K562 (cell line): Measurements from ENCODE around the gene TARBP1. TPM values are rescaled to one million over a fixed set of nuclear protein-coding genes. Genes with fewer than 3 reads are reported as not detected.

ENCODE experiments used
- BMI1 ChIP-seq: fragments of 150-350 bp; IDR thresholded peaks from 2 replicates; pipeline ENCODE4 v1.6.1; 2014; ENCODE audit warnings: low read length
- KAT7 ChIP-seq: sonication (generic); formaldehyde crosslinking; IDR thresholded peaks from 2 replicates; pipeline ENCODE4 v1.8.0; 2022; ENCODE audit warnings: missing genetic modification reagents, mild to moderate bottlenecking, borderline replicate concordance
- PYGO2 ChIP-seq: fragments of 450-650 bp; IDR thresholded peaks from 2 replicates; pipeline ENCODE4 v1.6.1; 2016; ENCODE audit warnings: mild to moderate bottlenecking, missing genetic modification characterization, moderate library complexity, missing compliant biosample characterization
- SRSF3 ChIP-seq: fragments of 200-400 bp; formaldehyde crosslinking; IDR thresholded peaks from 2 replicates; pipeline ENCODE4 v1.6.1; 2016; ENCODE audit warnings: mild to moderate bottlenecking, low read length, moderate library complexity; ENCODE audit not compliant: insufficient read depth
- STAT6 ChIP-seq: sonication (generic); formaldehyde crosslinking; IDR thresholded peaks from 2 replicates; pipeline ENCODE4 v1.8.1; 2023; ENCODE audit warnings: mild to moderate bottlenecking, missing genetic modification reagents
- ZFP1 ChIP-seq: fragments of 450-650 bp; formaldehyde crosslinking; IDR thresholded peaks from 2 replicates; pipeline ENCODE4 v1.4.0; 2020; ENCODE audit warnings: mild to moderate bottlenecking, mixed read lengths
- ZNF253 ChIP-seq: fragments of 250-450 bp; sonication (Bioruptor Pico); conservative IDR thresholded peaks from 2 replicates; pipeline ENCODE4 v1.6.1; 2021; ENCODE audit warnings: mild to moderate bottlenecking
- polyA plus RNA-seq, 8 experiments: library from polyadenylated mRNA; depleted of rRNA in 4 of 8; stranded (reverse) in 5 of 8; unstranded in 3 of 8; fragments of >200 nt; fragmentation: Nextera tagmentation in 2 of 8; fragmentation: Illumina TruSeq in 1 of 8; extraction: Ambion mirVana in 2 of 8; extraction: Trizol in 1 of 8; gene quantifications; 2 replicates each; pipeline versions ENCODE4 v1.2.1 to v1.2.3, GENCODE V29; 2011 to 2014; ENCODE audit warnings: inconsistent platforms in 1 of 8, missing spikeins in 1 of 8
- total RNA-seq, 7 experiments: library from RNA; depleted of rRNA in 6 of 7; stranded (reverse); fragments of >200 nt in 6 of 7; fragmentation: Illumina TruSeq in 2 of 7; extraction: Trizol in 2 of 7; gene quantifications; 2 replicates each; pipeline versions ENCODE4 v1.2.1 to v1.2.3, GENCODE V29; 2011 to 2021; ENCODE audit warnings: low replicate concordance in 1 of 7
- TF ChIP-seq, protein P1 (sequence below), 3 experiments: fragments of 200-800 bp in 1 of 3; fragments of 250-450 bp in 1 of 3; fragments of 450-650 bp in 1 of 3; sonication (Bioruptor Pico) in 1 of 3; sonication (Bioruptor generic) in 1 of 3; formaldehyde crosslinking in 1 of 3; IDR thresholded peaks; 2 replicates each; pipeline versions ENCODE4 v1.6.1 to v1.8.0; 2016 to 2022; ENCODE audit warnings: mild to moderate bottlenecking in 2 of 3, missing genetic modification characterization in 2 of 3, missing compliant biosample characterization in 1 of 3, moderate library complexity in 1 of 3
- TF ChIP-seq, protein P2 (sequence below): sonication (generic); IDR thresholded peaks from 2 replicates; pipeline ENCODE4 v1.6.1; 2016
- TF ChIP-seq, protein P3 (sequence below), 2 experiments: fragments of 450-650 bp in 1 of 2; sonication (generic) in 1 of 2; formaldehyde crosslinking in 1 of 2; IDR thresholded peaks in 1 of 2; conservative IDR thresholded peaks in 1 of 2; 2 replicates each; pipeline versions ENCODE4 v1.6.1 to v1.8.1; 2016 to 2023; ENCODE audit warnings: mild to moderate bottlenecking in 2 of 2, moderate library complexity in 2 of 2, inconsistent platforms in 1 of 2, missing genetic modification reagents in 1 of 2

Gene TARBP1
- total and polyA plus RNA-seq, 9 of the 15 experiments (the other 6 are each of a cell fraction or from before 2014, with no cell fraction given): 8.8 to 48.0 (median 22.9) TPM

- TF ChIP-seq, protein P1, sequence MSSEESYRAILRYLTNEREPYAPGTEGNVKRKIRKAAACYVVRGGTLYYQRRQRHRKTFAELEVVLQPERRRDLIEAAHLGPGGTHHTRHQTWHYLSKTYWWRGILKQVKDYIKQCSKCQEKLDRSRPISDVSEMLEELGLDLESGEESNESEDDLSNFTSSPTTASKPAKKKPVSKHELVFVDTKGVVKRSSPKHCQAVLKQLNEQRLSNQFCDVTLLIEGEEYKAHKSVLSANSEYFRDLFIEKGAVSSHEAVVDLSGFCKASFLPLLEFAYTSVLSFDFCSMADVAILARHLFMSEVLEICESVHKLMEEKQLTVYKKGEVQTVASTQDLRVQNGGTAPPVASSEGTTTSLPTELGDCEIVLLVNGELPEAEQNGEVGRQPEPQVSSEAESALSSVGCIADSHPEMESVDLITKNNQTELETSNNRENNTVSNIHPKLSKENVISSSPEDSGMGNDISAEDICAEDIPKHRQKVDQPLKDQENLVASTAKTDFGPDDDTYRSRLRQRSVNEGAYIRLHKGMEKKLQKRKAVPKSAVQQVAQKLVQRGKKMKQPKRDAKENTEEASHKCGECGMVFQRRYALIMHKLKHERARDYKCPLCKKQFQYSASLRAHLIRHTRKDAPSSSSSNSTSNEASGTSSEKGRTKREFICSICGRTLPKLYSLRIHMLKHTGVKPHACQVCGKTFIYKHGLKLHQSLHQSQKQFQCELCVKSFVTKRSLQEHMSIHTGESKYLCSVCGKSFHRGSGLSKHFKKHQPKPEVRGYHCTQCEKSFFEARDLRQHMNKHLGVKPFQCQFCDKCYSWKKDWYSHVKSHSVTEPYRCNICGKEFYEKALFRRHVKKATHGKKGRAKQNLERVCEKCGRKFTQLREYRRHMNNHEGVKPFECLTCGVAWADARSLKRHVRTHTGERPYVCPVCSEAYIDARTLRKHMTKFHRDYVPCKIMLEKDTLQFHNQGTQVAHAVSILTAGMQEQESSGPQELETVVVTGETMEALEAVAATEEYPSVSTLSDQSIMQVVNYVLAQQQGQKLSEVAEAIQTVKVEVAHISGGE (CRISPR knock-in tag; IDR thresholded peaks at IDR 0.05): no peak
- TF ChIP-seq, protein P2, sequence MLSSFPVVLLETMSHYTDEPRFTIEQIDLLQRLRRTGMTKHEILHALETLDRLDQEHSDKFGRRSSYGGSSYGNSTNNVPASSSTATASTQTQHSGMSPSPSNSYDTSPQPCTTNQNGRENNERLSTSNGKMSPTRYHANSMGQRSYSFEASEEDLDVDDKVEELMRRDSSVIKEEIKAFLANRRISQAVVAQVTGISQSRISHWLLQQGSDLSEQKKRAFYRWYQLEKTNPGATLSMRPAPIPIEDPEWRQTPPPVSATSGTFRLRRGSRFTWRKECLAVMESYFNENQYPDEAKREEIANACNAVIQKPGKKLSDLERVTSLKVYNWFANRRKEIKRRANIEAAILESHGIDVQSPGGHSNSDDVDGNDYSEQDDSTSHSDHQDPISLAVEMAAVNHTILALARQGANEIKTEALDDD: no peak
- no peak for TF ChIP-seq PYGO2
- TF ChIP-seq ZNF253: no peak
- no peak for TF ChIP-seq SRSF3
- TF ChIP-seq BMI1: no peak
- TF ChIP-seq ZFP1 (CRISPR knock-in tag): no peak
- no peak for TF ChIP-seq KAT7
- no peak for TF ChIP-seq STAT6 (CRISPR knock-in tag)
- TF ChIP-seq, protein P3, sequence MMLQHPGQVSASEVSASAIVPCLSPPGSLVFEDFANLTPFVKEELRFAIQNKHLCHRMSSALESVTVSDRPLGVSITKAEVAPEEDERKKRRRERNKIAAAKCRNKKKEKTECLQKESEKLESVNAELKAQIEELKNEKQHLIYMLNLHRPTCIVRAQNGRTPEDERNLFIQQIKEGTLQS (IDR thresholded peaks at IDR 0.05): peak; percentile 45; the same call in 1 of the 2 replicates
- TF ChIP-seq, protein P3 (CRISPR knock-in tag; conservative IDR thresholded peaks at IDR 0.05): no peak
Observed at GRCh38 chr1:234486858-234487840, 8.2 kb upstream of the TARBP1 start (continued).
